ENCODE measurements around the gene OR9A2.

OR9A2 gene

GRCh38 chr7:143043391-143043790 is 16.5 kb upstream of the OR9A2 start:
- no peak for TF ChIP-seq ZFX (IDR thresholded peaks at IDR 0.05; ENCODE audit: borderline replicate concordance)
- TF ChIP-seq, protein P1, sequence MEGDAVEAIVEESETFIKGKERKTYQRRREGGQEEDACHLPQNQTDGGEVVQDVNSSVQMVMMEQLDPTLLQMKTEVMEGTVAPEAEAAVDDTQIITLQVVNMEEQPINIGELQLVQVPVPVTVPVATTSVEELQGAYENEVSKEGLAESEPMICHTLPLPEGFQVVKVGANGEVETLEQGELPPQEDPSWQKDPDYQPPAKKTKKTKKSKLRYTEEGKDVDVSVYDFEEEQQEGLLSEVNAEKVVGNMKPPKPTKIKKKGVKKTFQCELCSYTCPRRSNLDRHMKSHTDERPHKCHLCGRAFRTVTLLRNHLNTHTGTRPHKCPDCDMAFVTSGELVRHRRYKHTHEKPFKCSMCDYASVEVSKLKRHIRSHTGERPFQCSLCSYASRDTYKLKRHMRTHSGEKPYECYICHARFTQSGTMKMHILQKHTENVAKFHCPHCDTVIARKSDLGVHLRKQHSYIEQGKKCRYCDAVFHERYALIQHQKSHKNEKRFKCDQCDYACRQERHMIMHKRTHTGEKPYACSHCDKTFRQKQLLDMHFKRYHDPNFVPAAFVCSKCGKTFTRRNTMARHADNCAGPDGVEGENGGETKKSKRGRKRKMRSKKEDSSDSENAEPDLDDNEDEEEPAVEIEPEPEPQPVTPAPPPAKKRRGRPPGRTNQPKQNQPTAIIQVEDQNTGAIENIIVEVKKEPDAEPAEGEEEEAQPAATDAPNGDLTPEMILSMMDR (IDR thresholded peaks at IDR 0.05): no peak
- no peak overlapping the region for H3K27ac ChIP-seq

DNA sequence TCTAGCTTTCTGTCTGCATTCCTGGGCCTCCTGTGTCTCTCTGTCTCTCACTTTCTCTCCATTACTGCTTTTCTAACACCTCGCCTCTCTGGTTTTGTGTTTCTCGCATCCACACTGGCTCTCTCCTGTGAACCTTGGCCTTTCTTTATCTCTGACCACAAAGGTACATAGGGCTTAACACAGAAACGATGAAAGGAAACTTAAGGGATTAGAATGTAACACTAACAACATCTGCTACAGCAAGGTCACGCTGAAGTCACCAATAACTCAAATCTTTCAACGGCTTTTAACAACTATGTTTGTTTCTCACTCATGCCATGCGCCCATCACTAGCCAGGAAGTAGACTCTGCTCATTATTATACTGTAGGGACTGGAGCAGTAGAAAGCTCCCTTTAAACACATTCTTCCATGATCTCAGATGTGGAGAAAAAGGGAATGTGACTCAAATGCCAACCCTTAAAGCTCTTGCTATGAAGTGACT is 15.9 kb upstream of the OR9A2 start:
- no peak overlapping the region for H3K27ac ChIP-seq
- no peak for TF ChIP-seq ZFX (IDR thresholded peaks at IDR 0.05; ENCODE audit: borderline replicate concordance)
- TF ChIP-seq, protein P1 (IDR thresholded peaks at IDR 0.05): no peak

DNA sequence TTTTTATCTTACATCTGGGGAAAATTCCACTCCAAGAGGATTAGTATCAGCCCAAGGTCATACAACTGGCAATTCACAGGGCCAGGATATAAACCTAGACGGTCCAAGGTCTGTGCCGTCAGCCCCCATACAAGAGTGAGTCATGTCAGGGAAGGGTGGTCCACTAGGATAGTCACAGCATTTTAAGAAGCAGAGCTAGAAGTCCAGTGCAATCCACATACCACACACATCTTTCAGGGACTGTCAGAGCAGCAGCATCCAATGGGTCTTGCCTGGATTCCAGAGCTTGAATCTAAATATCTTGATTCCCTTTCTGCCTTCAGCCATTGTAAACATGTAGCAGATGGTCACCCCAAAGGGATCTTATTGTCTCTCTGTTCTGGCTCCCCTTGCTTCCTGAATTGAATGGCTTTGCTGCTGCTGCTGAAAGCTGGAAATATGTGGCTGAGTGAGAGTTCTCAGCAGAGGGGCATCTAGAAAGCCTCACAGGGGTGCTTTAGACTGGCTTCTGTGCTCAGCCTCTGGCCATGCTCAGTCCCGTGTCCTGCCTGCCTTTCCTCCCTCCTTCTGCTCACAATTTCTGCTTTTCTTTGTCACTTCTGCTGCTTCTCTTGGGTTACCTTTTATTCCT is 15.3 kb upstream of the OR9A2 start:
- no peak overlapping the region for H3K27ac ChIP-seq
- no peak for TF ChIP-seq ZFX (IDR thresholded peaks at IDR 0.05; ENCODE audit: borderline replicate concordance)
- TF ChIP-seq, protein P1 (IDR thresholded peaks at IDR 0.05): no peak

GRCh38 chr7:143041346-143041745 is 14.4 kb upstream of the OR9A2 start:
- TF ChIP-seq, protein P1 (IDR thresholded peaks at IDR 0.05): no peak
- no peak for TF ChIP-seq ZFX (IDR thresholded peaks at IDR 0.05; ENCODE audit: borderline replicate concordance)
- no peak overlapping the region for H3K27ac ChIP-seq

DNA sequence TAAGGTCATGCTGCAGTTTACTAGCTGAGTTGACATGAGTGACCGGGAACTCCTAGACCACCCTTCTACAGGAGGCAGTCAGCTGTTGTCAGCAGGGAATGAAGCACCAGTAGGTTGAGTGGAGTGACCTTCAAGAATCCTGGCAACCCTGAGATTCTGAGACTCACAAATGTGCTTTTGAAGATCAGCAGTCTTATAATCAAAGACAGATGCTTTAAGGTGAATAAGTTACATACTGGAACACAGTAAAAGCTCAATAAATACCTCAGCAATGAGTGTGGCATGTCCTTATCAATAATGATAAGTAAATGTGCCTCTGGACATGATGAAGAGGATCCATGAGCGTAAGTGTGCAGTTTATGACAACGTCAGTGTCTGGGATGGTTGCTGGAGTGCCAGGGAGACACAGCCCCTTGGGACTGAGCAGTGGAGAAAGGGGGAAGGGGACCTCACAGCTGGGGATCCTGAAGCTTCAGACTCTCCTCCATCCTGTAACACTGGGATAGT is 13.3 kb upstream of the OR9A2 start:
- TF ChIP-seq, protein P1 (IDR thresholded peaks at IDR 0.05): no peak
- no peak overlapping the region for H3K27ac ChIP-seq

DNA sequence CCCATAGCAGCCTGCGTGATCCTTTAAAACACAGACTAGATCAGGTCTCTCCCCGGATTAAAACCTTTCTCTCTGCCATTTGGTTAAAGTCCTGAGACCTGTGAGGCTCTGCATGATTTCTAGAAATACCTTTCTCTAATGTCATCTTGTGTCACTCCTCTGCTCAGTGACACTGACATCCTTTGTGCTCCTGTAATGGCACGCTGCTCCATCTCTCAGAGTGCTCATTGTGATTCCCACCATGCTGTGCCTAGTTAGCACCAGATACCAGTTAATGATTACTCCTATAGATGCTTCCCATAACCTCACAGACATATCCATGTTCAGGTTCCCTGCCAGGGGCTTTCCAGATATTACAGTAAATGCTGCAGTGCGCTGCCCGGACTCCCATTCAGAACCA is 11.7 kb upstream of the OR9A2 start:
- TF ChIP-seq, protein P1 (IDR thresholded peaks at IDR 0.05): no peak
- no peak for TF ChIP-seq ZFX (IDR thresholded peaks at IDR 0.05; ENCODE audit: borderline replicate concordance)
- H3K27ac ChIP-seq: no peak overlapping the region

DNA sequence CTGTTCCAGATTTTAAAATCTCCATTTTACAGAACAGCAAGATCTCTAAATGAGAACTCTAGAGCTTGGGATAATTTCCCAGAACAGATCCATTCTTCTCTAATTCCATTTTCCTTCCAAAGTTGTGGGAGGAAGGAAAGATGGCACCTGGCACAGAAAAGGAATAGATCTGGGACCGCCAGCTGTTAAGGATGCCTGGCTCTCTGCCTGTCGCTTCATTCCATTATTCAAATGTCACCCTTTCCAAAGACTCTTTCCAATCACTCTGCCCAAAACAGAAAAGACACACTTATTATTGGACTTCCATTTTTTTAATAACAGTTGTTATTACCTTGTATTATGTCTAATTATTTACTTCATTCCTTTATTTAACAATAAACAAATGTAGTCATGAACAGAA is 751 bp upstream of the OR9A2 start:
- no peak for TF ChIP-seq ZFX (IDR thresholded peaks at IDR 0.05; ENCODE audit: borderline replicate concordance)
- TF ChIP-seq, protein P1 (IDR thresholded peaks at IDR 0.05): no peak
- no peak overlapping the region for H3K27ac ChIP-seq
